C1 segment of cervical spinal cord (tissue), 14 donors: ENCODE results near the gene NUP93.

Experiments
- DNase-seq, 14 donors: peaks; one replicate each; lab custom pipeline; 2025; lab: John Stamatoyannopoulos, UW

Gene NUP93

DNA sequence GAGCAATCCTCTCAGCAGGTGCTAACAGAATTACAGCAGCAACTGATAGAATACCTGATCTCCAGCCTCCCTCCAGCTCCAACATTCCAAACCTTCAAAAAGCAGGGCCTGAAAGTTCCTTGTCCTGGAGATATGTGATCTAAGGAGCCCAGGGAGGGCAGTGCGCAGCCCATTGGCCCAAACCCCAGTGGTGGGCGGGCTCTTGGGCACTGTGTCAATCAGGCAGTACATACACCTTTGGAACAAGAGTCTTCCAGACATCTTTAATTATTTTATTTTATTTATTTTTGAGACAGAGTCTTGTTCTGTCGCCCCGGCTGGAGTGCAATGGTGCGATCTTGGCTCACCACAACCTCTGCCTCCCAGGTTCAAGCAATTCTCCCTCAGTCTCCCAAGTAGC lies 159.3 kb downstream of the NUP93 start:
- no peak for DNase-seq

DNA sequence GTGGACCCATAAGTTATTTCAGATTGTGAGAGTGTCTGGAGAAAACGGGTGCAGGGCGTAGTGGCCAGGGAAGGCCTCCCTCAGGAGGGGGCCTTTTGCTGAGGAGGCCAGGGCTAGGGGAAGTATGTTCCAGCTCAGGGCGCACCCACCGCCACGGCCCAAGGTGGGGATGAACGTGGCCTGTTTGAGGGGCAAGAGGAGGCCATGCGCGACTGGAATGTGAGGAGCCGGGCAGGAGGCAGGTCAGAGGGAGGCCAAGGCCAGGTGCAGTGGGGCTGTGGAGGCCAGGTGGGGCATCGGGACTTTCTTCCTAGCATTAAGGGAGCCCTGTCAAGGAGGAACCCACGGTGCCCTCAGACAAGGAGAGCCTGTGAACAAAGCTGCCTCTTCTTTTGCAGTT lies 161.8 kb downstream of the NUP93 start:
- no peak for DNase-seq

DNA sequence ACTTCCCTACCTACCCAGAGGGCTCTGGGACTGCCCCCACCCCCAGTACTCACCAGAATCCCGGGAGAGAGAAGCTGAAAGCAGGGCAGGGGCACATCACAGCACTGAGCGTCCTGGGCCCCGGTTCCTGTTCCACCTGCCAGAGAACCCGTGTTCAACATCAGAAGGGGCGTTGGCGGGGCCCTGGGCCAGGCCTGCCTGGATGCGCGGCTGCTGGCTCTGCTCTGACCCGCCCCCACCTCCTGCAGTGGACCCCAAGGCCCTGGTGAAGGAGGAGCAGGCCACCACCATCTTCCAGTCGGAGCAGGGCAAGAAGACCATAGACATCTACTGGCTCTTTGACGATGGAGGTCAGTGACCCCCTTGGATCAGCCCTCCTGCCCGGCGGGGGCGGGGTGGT lies 162.8 kb downstream of the NUP93 start:
- DNase-seq, result no peak

DNA sequence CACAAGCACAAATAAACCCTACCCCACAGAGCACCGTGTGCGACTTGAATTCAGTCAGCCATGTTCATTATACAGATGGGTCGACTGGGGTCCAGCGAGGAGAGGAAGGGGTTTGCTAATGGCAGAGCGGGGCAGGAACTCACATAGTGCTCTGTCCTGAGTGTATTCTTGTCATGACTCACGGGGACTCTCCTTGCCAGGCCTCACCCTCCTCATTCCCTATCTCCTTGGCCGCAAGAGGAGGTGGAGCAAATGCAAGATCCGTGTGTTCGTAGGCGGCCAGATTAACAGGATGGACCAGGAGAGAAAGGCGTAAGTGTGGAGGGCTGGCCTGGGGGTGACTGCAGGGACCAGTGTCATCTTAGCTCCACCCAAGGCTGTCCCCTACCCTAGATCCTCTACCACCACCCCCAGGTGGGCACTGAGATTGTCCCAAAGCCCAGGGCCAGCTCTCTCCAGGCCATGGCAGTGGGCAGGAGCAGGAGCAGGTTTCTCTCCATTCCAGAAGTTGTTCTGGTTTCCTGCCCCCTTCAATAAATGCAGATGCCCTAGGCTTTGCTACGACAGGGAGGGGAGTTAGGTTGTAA lies 164.5 kb downstream of the NUP93 start:
- DNase-seq, result no peak

DNA sequence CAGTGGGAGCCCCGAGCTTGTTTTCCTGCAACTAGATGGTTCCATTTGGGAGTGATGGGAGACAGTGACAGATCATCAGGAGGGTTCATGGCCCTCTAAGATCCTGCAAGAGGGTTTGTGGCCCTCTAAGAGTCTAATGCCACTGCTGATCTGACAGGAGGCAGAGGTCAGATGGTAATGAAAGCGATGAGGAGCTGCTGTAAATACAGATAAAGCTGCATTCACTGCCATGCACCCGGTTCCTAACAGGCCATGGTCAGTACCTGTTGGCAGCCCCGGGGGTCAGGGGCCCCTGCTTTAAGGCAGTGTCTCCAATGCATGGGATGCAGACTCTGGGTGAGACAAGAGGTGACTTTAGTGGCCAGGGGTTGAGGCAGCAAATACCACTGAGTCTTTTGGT lies 165.9 kb downstream of the NUP93 start:
- DNase-seq, result no peak

DNA sequence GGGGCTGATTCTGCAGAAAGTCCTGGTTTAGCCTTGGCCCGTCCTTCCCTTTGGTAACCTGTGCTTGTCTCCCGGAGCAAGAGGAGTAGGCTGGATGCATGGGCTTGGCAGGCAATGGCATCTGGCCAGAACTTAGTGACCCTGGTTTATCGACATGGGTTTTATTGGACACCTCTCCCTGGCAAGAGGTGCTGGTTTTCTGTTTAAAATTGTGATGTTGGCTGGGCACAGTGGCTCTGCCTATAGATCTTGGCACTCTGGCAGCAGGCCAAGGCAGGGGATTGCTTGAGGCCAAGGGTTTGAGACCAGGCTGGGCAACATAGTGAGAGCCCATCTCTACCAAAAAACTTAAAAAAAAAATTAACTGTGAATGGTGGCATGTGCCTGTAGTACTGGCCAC lies 166.3 kb downstream of the NUP93 start:
- no peak for DNase-seq

DNA sequence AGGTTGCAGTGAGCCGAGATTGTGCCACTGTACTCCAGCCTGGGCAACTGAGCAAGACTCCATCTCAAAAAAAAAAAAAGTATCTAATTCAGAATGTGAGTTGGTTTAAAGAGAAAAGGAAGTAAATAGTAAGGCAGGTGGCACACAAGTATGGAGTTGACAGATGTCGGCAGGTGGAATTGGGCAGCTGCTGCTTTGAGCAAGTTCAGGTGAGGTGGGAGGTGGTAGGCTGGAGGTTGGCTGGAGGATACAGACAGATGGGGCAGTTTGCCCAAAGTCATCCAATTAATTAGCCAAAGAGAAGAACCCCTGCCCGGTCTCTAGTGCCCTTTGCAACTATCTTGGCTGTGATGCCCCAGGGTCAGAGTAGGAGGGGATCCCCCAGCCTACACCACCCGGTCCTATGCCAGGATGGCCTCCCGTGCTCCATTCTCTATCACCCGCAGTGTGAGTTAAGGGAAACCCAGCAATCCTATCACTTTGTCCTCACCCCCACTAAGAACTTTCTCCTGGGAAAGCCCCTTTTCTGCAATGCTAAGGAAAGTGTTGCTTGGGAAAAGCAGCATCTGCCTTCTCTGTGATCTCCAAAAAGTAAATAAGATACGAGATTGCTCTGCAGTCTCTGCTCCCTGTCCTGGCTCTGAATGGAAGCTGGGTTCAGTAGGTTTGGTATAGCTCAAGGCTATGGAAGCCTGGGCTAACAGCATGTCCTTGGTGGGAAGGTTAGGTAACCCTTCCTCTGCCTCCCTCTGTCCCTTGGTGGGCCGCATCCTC lies 167.3 kb downstream of the NUP93 start:
- no peak for DNase-seq

DNA sequence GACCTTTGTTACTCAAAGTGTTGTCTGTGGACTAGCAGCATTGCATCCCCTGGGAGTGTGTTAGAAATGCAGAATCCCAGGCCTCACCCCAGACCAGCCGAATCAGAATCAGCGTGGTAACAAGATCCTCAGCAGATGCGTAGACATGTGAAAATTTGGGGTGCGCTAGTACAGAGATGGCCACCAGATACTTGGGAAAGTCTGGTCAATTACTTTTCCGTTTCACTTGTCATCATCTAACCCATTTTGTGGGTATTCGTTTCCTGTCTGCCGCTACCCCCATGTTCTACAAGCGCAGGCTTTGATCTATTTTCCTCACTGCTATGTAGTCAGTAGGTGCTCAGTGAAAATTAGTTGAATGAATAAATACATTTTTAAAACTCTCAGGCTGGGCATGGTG lies 168.9 kb downstream of the NUP93 start:
- no peak for DNase-seq
